BJ (cell line): ENCODE measurements around the gene FIP1L1. TPM values are rescaled to one million over a fixed set of nuclear protein-coding genes. Genes with fewer than 3 reads are reported as not detected.

ENCODE experiments used
- CTCF ChIA-PET: fragments of 350-600 bp; formaldehyde crosslinking; extraction: SDS; loops from one replicate; lab custom pipeline; 2021; ENCODE audit warnings: antibody characterized with exemption, inconsistent platforms; lab: Yijun Ruan, JAX
- POLR2A ChIA-PET: fragments of 300-600 bp; sonication (Branson Sonifier 250); formaldehyde crosslinking; extraction: SDS; loops from one replicate; lab custom pipeline; 2021; ENCODE audit warnings: antibody characterized with exemption; lab: Charles Lee
- DNase-seq: peaks from one replicate; pipeline ENCODE4 v3.0.0-alpha.2; 2011; ENCODE audit warnings: low read depth
- H3K27me3 ChIP-seq: 2 replicates; pipeline ENCODE4 v1.6.0; 2011; ENCODE audit warnings: low read length; ENCODE audit not compliant: control insufficient read depth, insufficient read depth
- H3K36me3 ChIP-seq: 2 replicates; pipeline ENCODE4 v1.5.1; 2011; ENCODE audit warnings: low read length; ENCODE audit not compliant: control insufficient read depth, insufficient read depth
- H3K4me3 ChIP-seq: 2 replicates; pipeline ENCODE4 v1.5.1; 2011; ENCODE audit warnings: low read depth, mild to moderate bottlenecking, control low read depth, low read length
- CTCF ChIP-seq: IDR thresholded peaks from 2 replicates; pipeline ENCODE4 v1.5.1; 2011; ENCODE audit warnings: low read depth, mild to moderate bottlenecking, control low read depth, inconsistent platforms, low read length, moderate library complexity; ENCODE audit not compliant: insufficient read depth
- polyA plus RNA-seq: library from polyadenylated mRNA; depleted of rRNA; stranded (reverse); fragments of >200 nt; gene quantifications from 2 replicates; pipeline ENCODE4 v1.2.3, GENCODE V29; 2011

The FIP1L1 gene
- polyA plus RNA-seq, 1 experiment: 14.2 TPM

- no peak for TF ChIP-seq CTCF
- H3K36me3 ChIP-seq: no peaks in the 10 kb centered on the region
- no peak overlapping the region for H3K4me3 ChIP-seq
- POLR2A ChIA-PET: no interaction called here
- no peak for DNase-seq
- CTCF ChIA-PET: no interaction called here
- no peaks in the 10 kb centered on the region for H3K27me3 ChIP-seq
Observed at GRCh38 chr4:53481586-53481985, 104.1 kb downstream of the FIP1L1 start.

GRCh38 chr4:53483250-53483649 lies 105.8 kb downstream of the FIP1L1 start:
- POLR2A ChIA-PET: no interaction called here
- CTCF ChIA-PET: interaction anchor here (1.8 kb wide), 1 partner anchor 745 kb away, joined by 4 read pairs; no protein-coding TSS in a partner anchor
- Histone ChIP-seq H3K27me3 (no peaks in the 10 kb centered on the region), H3K4me3 (no peak overlapping the region), H3K36me3 (no peaks in the 10 kb centered on the region)
- no peak for TF ChIP-seq CTCF
- no peak for DNase-seq

DNA sequence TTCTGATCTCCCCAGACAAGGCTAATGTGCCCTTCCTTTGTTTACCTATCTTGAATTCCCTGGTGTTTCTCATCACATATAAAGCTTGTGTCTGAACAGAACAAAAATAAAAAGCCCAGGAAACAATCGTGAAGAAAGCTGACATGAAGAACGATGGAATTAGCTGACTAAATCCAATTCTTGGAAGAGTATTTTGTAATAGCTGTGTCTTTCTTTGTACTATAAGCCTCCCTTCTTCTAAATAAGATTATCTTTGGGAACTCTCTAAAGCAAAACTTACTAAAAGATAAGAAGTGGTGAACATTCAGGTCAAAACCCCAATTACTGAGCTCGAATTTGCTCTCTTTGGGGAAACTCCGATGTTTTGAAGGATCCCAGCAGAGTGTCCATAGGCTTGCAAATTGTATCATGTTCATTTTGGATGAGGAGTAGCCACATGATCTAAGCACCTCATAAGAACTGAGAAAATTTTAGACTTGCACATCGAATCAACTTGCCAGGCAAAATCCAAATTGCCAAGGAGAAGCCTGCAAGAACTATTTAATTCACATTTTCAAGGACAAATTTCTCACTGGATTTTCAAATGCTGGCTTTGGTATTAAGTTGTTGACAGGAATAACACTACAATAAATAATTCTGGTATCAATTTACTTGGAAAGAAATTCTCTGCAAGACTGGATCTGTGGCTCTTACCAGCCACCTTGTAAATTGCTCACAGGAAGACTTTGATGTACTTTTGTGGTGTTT lies 107.6 kb downstream of the FIP1L1 start:
- ChIA-PET POLR2A (no interaction called here), CTCF (interaction anchor here (1.8 to 3.6 kb wide), 2 partner anchors 743 to 748 kb away, joined by 4 to 12 read pairs; no protein-coding TSS in a partner anchor)
- no peaks in the 10 kb centered on the region for H3K36me3 ChIP-seq
- no peak for TF ChIP-seq CTCF
- no peak for DNase-seq
- H3K27me3 ChIP-seq: no peaks in the 10 kb centered on the region
- no peak overlapping the region for H3K4me3 ChIP-seq

- ChIA-PET CTCF (interaction anchor here (0.6 to 3.6 kb wide), 2 partner anchors 748 to 1296 kb away, joined by 3 to 12 read pairs; no protein-coding TSS in a partner anchor), POLR2A (no interaction called here)
- no peak for DNase-seq
- no peaks in the 10 kb centered on the region for H3K27me3 ChIP-seq
- no peaks in the 10 kb centered on the region for H3K36me3 ChIP-seq
- no peak for TF ChIP-seq CTCF
- H3K4me3 ChIP-seq: no peak overlapping the region
Observed at GRCh38 chr4:53485658-53486040, 108.2 kb downstream of the FIP1L1 start.

- no peaks in the 10 kb centered on the region for H3K27me3 ChIP-seq
- CTCF ChIA-PET: interaction anchor here (3.6 kb wide), 1 partner anchor 746 kb away, joined by 12 read pairs; no protein-coding TSS in a partner anchor
- no peak overlapping the region for H3K4me3 ChIP-seq
- DNase-seq: no peak
- TF ChIP-seq CTCF: no peak
- POLR2A ChIA-PET: interaction anchor here (0.6 kb wide), 1 partner anchor 17 kb away, joined by 5 read pairs; no protein-coding TSS in a partner anchor
- no peaks in the 10 kb centered on the region for H3K36me3 ChIP-seq
Observed at GRCh38 chr4:53487766-53488165, 110.3 kb downstream of the FIP1L1 start.
